Astrocyte of the cerebellum (primary cell): Measurements from ENCODE around the gene BIRC7.

Experiments used
- DNase-seq: peaks from one replicate; pipeline ENCODE4 v3.0.0-alpha.2; 2011; ENCODE audit warnings: low read depth
- H3K4me3 ChIP-seq: 2 replicates; pipeline ENCODE4 v1.5.1; 2011; ENCODE audit warnings: mild to moderate bottlenecking, low read depth, low read length, moderate library complexity
- in situ Hi-C: cut with HindIII; loops from 2 replicates; pipeline ENCODE4 v1.10.0; 2017; ENCODE audit warnings: low sequenced_read_pairs
- TF ChIP-seq, protein P1 (sequence below): IDR thresholded peaks from 2 replicates; pipeline ENCODE4 v1.5.1; 2012; ENCODE audit warnings: low read length, low read depth, moderate library complexity, mild to moderate bottlenecking; ENCODE audit errors: missing control alignments

Gene BIRC7

GRCh38 chr20:63254606-63255384 is 19.1 kb downstream of the BIRC7 start:
- in situ Hi-C loops: no loop called here
- DNase-seq: no peak
- H3K4me3 ChIP-seq: no peak overlapping the region
- TF ChIP-seq, protein P1, sequence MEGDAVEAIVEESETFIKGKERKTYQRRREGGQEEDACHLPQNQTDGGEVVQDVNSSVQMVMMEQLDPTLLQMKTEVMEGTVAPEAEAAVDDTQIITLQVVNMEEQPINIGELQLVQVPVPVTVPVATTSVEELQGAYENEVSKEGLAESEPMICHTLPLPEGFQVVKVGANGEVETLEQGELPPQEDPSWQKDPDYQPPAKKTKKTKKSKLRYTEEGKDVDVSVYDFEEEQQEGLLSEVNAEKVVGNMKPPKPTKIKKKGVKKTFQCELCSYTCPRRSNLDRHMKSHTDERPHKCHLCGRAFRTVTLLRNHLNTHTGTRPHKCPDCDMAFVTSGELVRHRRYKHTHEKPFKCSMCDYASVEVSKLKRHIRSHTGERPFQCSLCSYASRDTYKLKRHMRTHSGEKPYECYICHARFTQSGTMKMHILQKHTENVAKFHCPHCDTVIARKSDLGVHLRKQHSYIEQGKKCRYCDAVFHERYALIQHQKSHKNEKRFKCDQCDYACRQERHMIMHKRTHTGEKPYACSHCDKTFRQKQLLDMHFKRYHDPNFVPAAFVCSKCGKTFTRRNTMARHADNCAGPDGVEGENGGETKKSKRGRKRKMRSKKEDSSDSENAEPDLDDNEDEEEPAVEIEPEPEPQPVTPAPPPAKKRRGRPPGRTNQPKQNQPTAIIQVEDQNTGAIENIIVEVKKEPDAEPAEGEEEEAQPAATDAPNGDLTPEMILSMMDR: no peak

DNA sequence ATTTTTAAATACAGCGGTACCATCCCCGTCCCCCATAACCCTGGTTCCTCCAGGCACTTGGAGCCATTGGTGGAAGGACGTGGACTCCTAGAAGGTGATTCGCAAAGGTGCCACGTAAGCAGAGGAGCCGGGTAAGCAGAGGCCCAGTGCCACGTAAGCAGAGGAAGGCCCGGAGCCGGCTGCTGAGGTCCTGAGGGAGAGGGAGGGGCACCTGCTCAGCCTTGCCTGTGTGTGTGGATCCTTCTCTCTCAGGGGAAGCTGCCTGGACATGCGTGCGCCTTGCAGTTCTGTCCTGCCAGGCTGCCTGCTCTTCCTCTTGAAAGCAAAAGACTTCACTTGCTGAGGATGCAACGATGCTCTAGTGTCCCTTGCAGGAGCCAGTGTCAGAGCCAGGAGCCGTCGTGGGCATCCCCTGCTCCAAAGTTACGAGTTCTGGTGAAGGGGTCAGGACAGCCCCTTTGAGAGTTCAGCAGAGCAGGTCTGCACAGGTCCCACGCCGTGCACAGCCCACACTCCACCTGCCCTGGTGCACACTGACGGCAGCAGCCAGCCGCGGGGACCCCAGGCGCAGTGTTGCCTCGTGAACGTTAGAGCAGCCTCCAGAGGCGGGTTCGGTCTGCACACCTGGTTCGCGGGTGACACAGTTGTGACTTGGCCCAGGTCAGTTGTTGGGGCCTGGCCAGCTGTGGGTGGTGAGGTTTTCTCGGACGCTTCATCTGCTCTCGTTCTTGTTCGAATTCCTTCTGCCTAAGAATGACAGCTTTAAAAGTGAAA is 20.4 kb downstream of the BIRC7 start:
- no peak overlapping the region for H3K4me3 ChIP-seq
- DNase-seq: no peak
- in situ Hi-C loops: no loop called here
- TF ChIP-seq, protein P1: no peak

DNA sequence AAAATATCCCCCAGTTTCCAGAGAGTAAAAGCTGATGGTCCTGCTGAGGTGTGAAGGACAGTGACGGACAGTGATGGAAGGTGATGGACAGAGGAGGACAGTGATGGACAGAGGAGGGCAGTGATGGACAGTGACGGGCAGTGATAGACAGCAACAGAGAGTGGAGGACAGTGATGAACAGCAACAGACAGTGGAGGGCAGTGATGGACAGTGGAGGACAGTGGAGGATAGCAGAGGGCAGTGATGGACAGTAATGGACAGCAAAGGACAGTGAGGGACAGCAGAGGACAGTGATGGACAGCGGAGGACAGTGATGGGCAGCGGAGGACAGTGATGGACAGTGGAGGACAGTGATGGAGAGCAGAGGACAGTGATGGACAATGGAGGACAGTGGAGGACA is 21.2 kb downstream of the BIRC7 start:
- TF ChIP-seq, protein P1: no peak
- no peak for DNase-seq
- no peak overlapping the region for H3K4me3 ChIP-seq
- in situ Hi-C loops: no loop called here

- in situ Hi-C loops: no loop called here
- DNase-seq: no peak
- H3K4me3 ChIP-seq: no peak overlapping the region
- TF ChIP-seq, protein P1: no peak
Measured at GRCh38 chr20:63257629-63258028, 21.9 kb downstream of the BIRC7 start.

DNA sequence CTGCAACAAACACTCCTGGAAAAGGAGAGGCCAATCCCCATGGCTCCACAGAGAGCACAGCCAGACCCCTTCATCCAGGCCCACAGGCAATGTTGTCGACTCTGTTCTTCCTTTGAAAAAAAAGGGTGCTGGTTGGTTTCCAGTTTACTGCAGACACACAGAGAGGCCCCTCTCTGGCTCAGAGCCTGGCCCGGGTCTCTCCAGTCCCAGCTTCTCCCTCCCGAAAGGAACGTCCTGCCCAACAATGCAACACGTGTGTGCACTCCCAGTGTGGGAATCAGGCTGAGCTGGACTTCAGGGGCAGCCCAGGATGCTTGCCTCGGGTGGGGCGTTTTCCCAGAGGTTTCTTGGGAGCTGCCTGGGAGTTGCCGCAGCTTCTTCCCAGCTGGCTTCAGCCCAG is 23.1 kb downstream of the BIRC7 start:
- in situ Hi-C loops: no loop called here
- DNase-seq: no peak
- TF ChIP-seq, protein P1: no peak
- H3K4me3 ChIP-seq: no peak overlapping the region

- DNase-seq: no peak
- TF ChIP-seq, protein P1: no peak
- in situ Hi-C loops: no loop called here
- H3K4me3 ChIP-seq: no peak overlapping the region
Measured at GRCh38 chr20:63259734-63260460, 24.2 kb downstream of the BIRC7 start.
